AG04450 (cell line): Measurements from ENCODE around the gene CCNE1. TPM values are rescaled to one million over a fixed set of nuclear protein-coding genes. Genes with fewer than 3 reads are reported as not detected.

ENCODE experiments used
- CTCF ChIA-PET: fragments of 300-600, 350-600 bp; formaldehyde crosslinking; extraction: SDS; loops from one replicate; lab custom pipeline; 2022; ENCODE audit warnings: antibody characterized with exemption, inconsistent platforms; lab: Charles Lee
- POLR2A ChIA-PET: fragments of 350-600 bp; formaldehyde crosslinking; extraction: SDS; loops from one replicate; lab custom pipeline; 2021; ENCODE audit warnings: antibody characterized with exemption, inconsistent platforms; lab: Yijun Ruan, JAX
- DNase-seq: peaks from one replicate; pipeline ENCODE4 v3.0.0-alpha.2; 2011; ENCODE audit warnings: low read depth, low spot score
- H3K27ac ChIP-seq: one replicate; pipeline ENCODE4 v1.5.1; 2012; ENCODE audit warnings: low read depth, low read length, control low read depth
- H3K27me3 ChIP-seq: one replicate; pipeline ENCODE4 v1.6.0; 2012; ENCODE audit warnings: low read length; ENCODE audit not compliant: control insufficient read depth, insufficient read depth
- H3K4me3 ChIP-seq: 2 replicates; pipeline ENCODE4 v1.5.1; 2011; ENCODE audit warnings: mild to moderate bottlenecking, low read depth, low read length, control low read depth
- H3K9me3 ChIP-seq: 2 replicates; pipeline ENCODE4 v1.5.1; 2012; ENCODE audit warnings: low read length; ENCODE audit not compliant: control insufficient read depth, insufficient read depth
- CTCF ChIP-seq: IDR thresholded peaks from 2 replicates; pipeline ENCODE4 v1.5.1; 2011; ENCODE audit warnings: low read depth, low read length, control low read depth, inconsistent platforms
- polyA plus RNA-seq: library from polyadenylated mRNA; depleted of rRNA; stranded (reverse); fragments of >200 nt; gene quantifications from 2 replicates; pipeline ENCODE4 v1.2.3, GENCODE V29; 2011

The CCNE1 gene
- polyA plus RNA-seq, 1 experiment = 4.8 TPM

GRCh38 chr19:29837448-29837981 is 25.7 kb downstream of the CCNE1 start:
- no peak overlapping the region for H3K27ac ChIP-seq
- H3K4me3 ChIP-seq = no peak overlapping the region
- POLR2A ChIA-PET = interaction anchor here (0.7 kb wide), 1 partner anchor 218 kb away, joined by 3 read pairs; no protein-coding TSS in a partner anchor
- H3K9me3 ChIP-seq = no peaks in the 10 kb centered on the region; the same call in 1 of the 2 replicates
- CTCF ChIA-PET = no interaction called here
- peaks cover 13% of the 10 kb centered on the region for H3K27me3 ChIP-seq
- no peak for TF ChIP-seq CTCF
- no peak for DNase-seq

DNA sequence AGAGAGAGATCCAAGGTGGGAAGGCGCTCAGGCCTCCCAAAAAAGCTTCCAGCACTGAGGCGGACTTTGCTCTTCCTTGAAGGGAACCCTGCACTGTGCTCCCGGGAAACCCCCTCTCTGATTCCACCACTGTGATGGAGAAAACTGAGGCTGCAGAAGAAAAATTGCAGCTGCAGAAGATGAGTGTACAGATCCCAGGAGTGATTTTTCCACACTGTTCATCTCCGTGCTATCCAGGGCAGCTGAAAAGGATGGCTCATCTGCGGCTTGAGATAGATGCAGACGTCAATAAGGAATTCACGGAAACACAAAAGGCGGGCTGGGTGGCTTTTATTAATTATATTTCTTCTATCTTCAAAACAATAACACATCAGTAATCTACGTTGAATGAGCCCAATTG is 26.2 kb downstream of the CCNE1 start:
- TF ChIP-seq CTCF = no peak
- peaks cover 17% of the 10 kb centered on the region for H3K27me3 ChIP-seq
- DNase-seq = no peak
- no peak overlapping the region for H3K27ac ChIP-seq
- H3K9me3 ChIP-seq = no peaks in the 10 kb centered on the region; the same call in 1 of the 2 replicates
- ChIA-PET POLR2A (interaction anchor here (0.6 to 0.7 kb wide), 2 partner anchors 112 to 218 kb away, joined by 3 read pairs; no protein-coding TSS in a partner anchor), CTCF (no interaction called here)
- H3K4me3 ChIP-seq = no peak overlapping the region

DNA sequence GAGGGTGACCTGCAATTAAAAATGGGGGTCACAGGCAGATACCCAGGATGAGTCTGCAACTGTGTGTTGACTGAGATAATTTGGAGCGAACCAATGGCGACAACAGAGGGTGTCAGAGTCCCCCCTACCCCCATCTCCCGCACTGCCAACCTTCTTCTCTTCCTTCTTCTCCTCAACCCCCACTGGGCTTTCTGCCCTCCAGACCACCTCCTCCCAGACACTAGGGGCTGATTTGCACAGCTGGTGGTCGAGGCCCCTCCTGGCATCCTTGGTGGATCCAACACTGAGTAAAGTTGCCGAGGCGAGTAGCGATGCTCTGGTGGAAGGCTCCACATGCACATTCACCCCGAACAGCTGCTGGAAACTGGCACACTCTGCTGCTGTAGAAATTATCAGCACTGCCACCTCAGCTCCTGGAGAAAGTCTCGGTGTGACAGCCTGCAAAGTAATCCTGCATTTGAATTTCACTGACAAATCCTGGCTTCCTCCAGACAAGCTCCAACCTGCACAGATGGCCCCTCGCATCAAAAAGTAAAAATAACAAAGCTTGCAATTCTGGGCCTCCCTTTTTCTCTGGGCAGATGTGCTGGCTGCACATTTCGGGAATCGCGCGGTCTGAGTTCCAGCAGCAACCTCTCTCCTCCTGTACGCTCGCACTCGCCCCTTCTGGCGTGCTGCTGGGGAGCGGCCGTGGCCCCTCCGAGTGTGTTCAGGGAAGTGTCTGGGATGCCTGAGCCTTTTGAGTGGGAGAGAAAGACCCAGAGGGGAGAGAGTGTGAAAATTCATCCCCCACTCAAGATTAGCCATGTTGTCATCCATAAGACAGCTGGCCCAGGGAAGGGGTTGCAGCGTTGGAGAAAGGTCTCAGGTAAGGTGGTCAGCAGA is 28.5 kb downstream of the CCNE1 start:
- peaks cover 25% of the 10 kb centered on the region for H3K27me3 ChIP-seq
- no peak for DNase-seq
- peaks cover 6% of the 10 kb centered on the region; the same call in 1 of the 2 replicates for H3K9me3 ChIP-seq
- ChIA-PET CTCF (interaction anchor here (1.1 kb wide), 2 partner anchors 32 to 124 kb away, joined by 3 to 4 read pairs; no protein-coding TSS in a partner anchor), POLR2A (no interaction called here)
- H3K4me3 ChIP-seq = no peak overlapping the region
- no peak overlapping the region for H3K27ac ChIP-seq
- no peak for TF ChIP-seq CTCF

- no peak for TF ChIP-seq CTCF
- Histone ChIP-seq H3K27ac (no peak overlapping the region), H3K4me3 (no peak overlapping the region), H3K27me3 (peaks cover 25% of the 10 kb centered on the region), H3K9me3 (peaks cover 6% of the 10 kb centered on the region; the same call in 1 of the 2 replicates)
- POLR2A ChIA-PET = no interaction called here
- DNase-seq = no peak
- CTCF ChIA-PET = interaction anchor here (1.1 kb wide), 2 partner anchors 31 to 125 kb away, joined by 3 to 4 read pairs; no protein-coding TSS in a partner anchor
These were observed 29.4 kb downstream of the CCNE1 start for GRCh38 chr19:29841209-29841558.
